GM12878 (cell line): Measurements from ENCODE around the gene IFNA16. TPM values are rescaled to one million over a fixed set of nuclear protein-coding genes. Genes with fewer than 3 reads are reported as not detected.

ENCODE experiments used
- ATAC-seq: fragments of 200-7000 bp; cut with Tn5 transposase; 3 replicates; pipeline ENCODE4 v1.9.1; 2020; ENCODE audit warnings: mild to moderate bottlenecking, moderate library complexity
- BruUV-seq: library from RNA; stranded (reverse); fragments of 400-500 nt; replicated peaks from 2 replicates; lab custom pipeline; 2021; lab: Mats Ljungman, UMichigan
- CTCF ChIA-PET: fragments of 300-600 bp; sonication (Branson Sonifier 250); formaldehyde crosslinking; extraction: SDS; loops from one replicate; lab custom pipeline; 2021; ENCODE audit warnings: inconsistent platforms; lab: Yijun Ruan, JAX
- POLR2A ChIA-PET: fragments of 350-600 bp; formaldehyde crosslinking; extraction: SDS; loops from one replicate; lab custom pipeline; 2021; ENCODE audit warnings: inconsistent platforms; lab: Charles Lee
- RAD21 ChIA-PET: fragments of 300-600 bp; sonication (Branson Sonifier 250); formaldehyde crosslinking; loops from one replicate; lab custom pipeline; 2023; ENCODE audit warnings: antibody characterized with exemption; ENCODE audit not compliant: unreplicated experiment; lab: Charles Lee
- SMC1A ChIA-PET: fragments of 300-600 bp; sonication (Branson Sonifier 250); formaldehyde crosslinking; loops from one replicate; lab custom pipeline; 2023; ENCODE audit not compliant: unreplicated experiment, uncharacterized antibody; lab: Charles Lee
- DNase-seq: peaks from one replicate; pipeline ENCODE4 v3.0.0-alpha.2; 2011; ENCODE audit warnings: low read depth, low spot score
- FAIRE-seq: peaks from 3 replicates; lab custom pipeline; 2011; peaks lifted over from hg19 to GRCh38; lab: Jason Lieb, UNC
- H2AFZ ChIP-seq: 2 replicates; pipeline ENCODE4 v1.6.0; 2011; ENCODE audit warnings: low read depth, low read length, control low read depth; ENCODE audit not compliant: control insufficient read depth
- H3K27ac ChIP-seq: 2 replicates; pipeline ENCODE4 v1.5.1; 2011; ENCODE audit warnings: control low read depth; ENCODE audit not compliant: control insufficient read depth, insufficient read depth
- H3K27me3 ChIP-seq, 2 experiments: replicated peaks in 1 of 2; 2 replicates each; pipeline versions ENCODE4 v1.6.0 to v1.6.1; 2011; ENCODE audit warnings: low read length in 1 of 2; ENCODE audit not compliant: control insufficient read depth in 2 of 2, insufficient read depth in 2 of 2
- H3K36me3 ChIP-seq, 2 experiments: 2 replicates each; pipeline ENCODE4 v1.5.1; 2011; ENCODE audit warnings: low read length in 1 of 2; ENCODE audit not compliant: control insufficient read depth in 2 of 2, insufficient read depth in 2 of 2
- H3K4me1 ChIP-seq: 2 replicates; pipeline ENCODE4 v1.6.1; 2011; ENCODE audit warnings: mild to moderate bottlenecking, low read length, moderate library complexity, mixed read lengths; ENCODE audit not compliant: control insufficient read depth, insufficient read depth
- H3K4me2 ChIP-seq: 2 replicates; pipeline ENCODE4 v1.6.0; 2011; ENCODE audit warnings: control low read depth; ENCODE audit not compliant: control insufficient read depth, insufficient read depth
- H3K4me3 ChIP-seq: fragments of 200-600 bp; sonication (generic); 2 replicates; pipeline ENCODE4 v1.5.1; 2016
- H3K79me2 ChIP-seq: 2 replicates; pipeline ENCODE4 v1.6.0; 2011; ENCODE audit warnings: low read length; ENCODE audit not compliant: control insufficient read depth, insufficient read depth
- H3K9ac ChIP-seq: 2 replicates; pipeline ENCODE4 v1.8.0; 2011; ENCODE audit warnings: low read length, control low read depth, mixed read lengths; ENCODE audit not compliant: control insufficient read depth, insufficient read depth
- H3K9me3 ChIP-seq: replicated peaks from 3 replicates; pipeline ENCODE4 v1.5.1; 2011; ENCODE audit warnings: mild to moderate bottlenecking, low read length; ENCODE audit not compliant: control insufficient read depth, insufficient read depth
- H4K20me1 ChIP-seq: 2 replicates; pipeline ENCODE4 v1.6.0; 2011; ENCODE audit not compliant: control insufficient read depth, insufficient read depth
- CHD2 ChIP-seq: IDR thresholded peaks from 2 replicates; pipeline ENCODE4 v1.6.1; 2011; ENCODE audit warnings: low read depth, low read length, improper control_type of control experiment, borderline replicate concordance
- CREM ChIP-seq: IDR thresholded peaks from 2 replicates; pipeline ENCODE4 v1.6.1; 2014; ENCODE audit warnings: antibody characterized with exemption, low read depth
- HCFC1 ChIP-seq: fragments of 150-350 bp; IDR thresholded peaks from 2 replicates; pipeline ENCODE4 v1.6.1; 2014; ENCODE audit warnings: low read length
- HDAC2 ChIP-seq: fragments of 200-600 bp; sonication (generic); IDR thresholded peaks from 2 replicates; pipeline ENCODE4 v1.6.1; 2017
- KLF5 ChIP-seq: fragments of 450-650 bp; IDR thresholded peaks from 2 replicates; pipeline ENCODE4 v1.6.1; 2014; ENCODE audit warnings: mild to moderate bottlenecking; ENCODE audit not compliant: partially characterized antibody
- MEF2A ChIP-seq: IDR thresholded peaks from 2 replicates; pipeline ENCODE4 v1.6.1; 2011; ENCODE audit warnings: low read depth, mild to moderate bottlenecking, low read length, moderate library complexity; ENCODE audit not compliant: insufficient read depth
- NBN ChIP-seq: fragments of 450-650 bp; IDR thresholded peaks from 2 replicates; pipeline ENCODE4 v1.6.1; 2016
- NKRF ChIP-seq: fragments of 450-650 bp; conservative IDR thresholded peaks from 2 replicates; pipeline ENCODE4 v1.6.1; 2017; ENCODE audit warnings: mild to moderate bottlenecking, moderate library complexity
- PAX5 ChIP-seq: IDR thresholded peaks from 2 replicates; pipeline ENCODE4 v1.6.1; 2011; ENCODE audit warnings: low read depth, low read length, borderline replicate concordance
- POLR2A ChIP-seq: IDR thresholded peaks from 2 replicates; pipeline ENCODE4 v1.6.1; 2011; ENCODE audit warnings: low read depth, mild to moderate bottlenecking, low read length
- RBBP5 ChIP-seq: fragments of 200-600 bp; sonication (generic); conservative IDR thresholded peaks from 2 replicates; pipeline ENCODE4 v1.6.1; 2016
- RCOR1 ChIP-seq: conservative IDR thresholded peaks from 2 replicates; pipeline ENCODE4 v1.6.1; 2012; ENCODE audit warnings: low read depth, low read length, improper control_type of control experiment
- SIN3A ChIP-seq: IDR thresholded peaks from 2 replicates; pipeline ENCODE4 v1.6.1; 2012; ENCODE audit warnings: low read depth, low read length, improper control_type of control experiment
- SREBF2 ChIP-seq: IDR thresholded peaks from 2 replicates; pipeline ENCODE4 v1.6.1; 2012; ENCODE audit warnings: mild to moderate bottlenecking, low read length
- SUPT20H ChIP-seq: IDR thresholded peaks from 2 replicates; pipeline ENCODE4 v1.6.1; 2011; ENCODE audit warnings: low read depth, mild to moderate bottlenecking, low read length, moderate library complexity, borderline replicate concordance; ENCODE audit not compliant: control insufficient read depth
- WGBS: methylation state at CpG from one replicate; pipeline ENCODE4 v1.1.6; 2016; ENCODE audit warnings: low lambda C conversion rate; ENCODE audit not compliant: insufficient replicate concordance, insufficient coverage; ENCODE audit errors: missing lambda C conversion rate; 5-methylcytosine and 5-hydroxymethylcytosine counted together
- in situ Hi-C: fragments of 300-500 bp; cut with MboI; formaldehyde crosslinking; loops from 9 replicates; pipeline ENCODE4 v1.14.3; 2018; ENCODE audit warnings: mixed read lengths
- intact Hi-C: fragments of 100-400 bp; cut with micrococcal nuclease; formaldehyde crosslinking; loops from one replicate; pipeline ENCODE4 v1.14.2; 2022; ENCODE audit not compliant: unreplicated experiment
- polyA plus RNA-seq, 11 experiments: library from polyadenylated mRNA; depleted of rRNA in 4 of 11; unstranded in 6 of 11; stranded (reverse) in 5 of 11; fragments of >200 nt; fragmentation: Nextera tagmentation in 4 of 11; fragmentation: Illumina TruSeq in 1 of 11; extraction: Ambion mirVana in 4 of 11; extraction: Trizol in 1 of 11; gene quantifications; 1 replicate in 1 of 11; 2 replicates in 10 of 11; pipeline versions ENCODE4 v1.2.1 to v1.2.3, GENCODE V29; 2011 to 2016; ENCODE audit warnings: inconsistent platforms in 2 of 11, missing spikeins in 2 of 11, low read depth in 1 of 11
- total RNA-seq, 4 experiments: library from RNA; depleted of rRNA in 3 of 4; stranded (reverse); fragments of >200 nt in 3 of 4; fragmentation: Illumina TruSeq in 1 of 4; extraction: Trizol in 1 of 4; gene quantifications; 2 replicates each; pipeline versions ENCODE4 v1.2.1 to v1.2.3, GENCODE V29; 2013 to 2021
- TF ChIP-seq, protein P1 (sequence below): fragments of 450-650 bp; IDR thresholded peaks from 2 replicates; pipeline ENCODE4 v1.6.1; 2016; ENCODE audit warnings: mild to moderate bottlenecking

Gene IFNA16
- total and polyA plus RNA-seq, 10 of the 15 experiments (the other 5 are each of a cell fraction or from before 2014, with no cell fraction given), result not detected

DNA sequence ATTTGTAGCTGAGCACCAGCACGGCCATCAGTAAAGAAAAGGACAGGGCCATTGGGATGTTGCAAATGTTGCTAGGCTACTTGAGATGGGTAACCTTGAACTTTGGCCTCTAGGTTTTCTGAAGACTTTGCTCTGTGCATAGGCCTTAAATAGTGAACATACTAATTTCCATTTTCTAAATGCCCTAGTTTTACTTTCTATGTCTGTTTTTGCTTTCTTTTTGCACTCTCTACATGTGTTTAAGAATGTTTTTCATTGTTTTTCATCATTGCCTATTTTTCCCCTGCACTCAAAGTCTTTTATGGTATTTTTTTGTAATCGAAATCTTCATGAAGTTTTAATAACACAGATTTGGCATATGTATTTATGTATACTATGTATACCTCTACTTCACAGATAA is 11.0 kb upstream of the IFNA16 start, which contains the start of gene IFNA17:
Gene IFNA17 (minus strand): TSS at position 101 of the 400 bp plus-strand sequence. CDS start 49 bp downstream, at position 52.
- no peaks in the 10 kb centered on the region for H3K36me3 ChIP-seq
- SMC1A ChIA-PET, result interaction anchor here (0.7 kb wide), 1 partner anchor 494 kb away, joined by 3 read pairs; no protein-coding TSS in a partner anchor
- H3K27me3 ChIP-seq, result no peaks in the 10 kb centered on the region
- no peaks in the 10 kb centered on the region for H3K4me1 ChIP-seq
- no TSS peak for BruUV-seq
- H3K27ac ChIP-seq, result no peak within 1 kb of the TSS
- H4K20me1 ChIP-seq, result no peaks in the 10 kb centered on the region
- no peak within 1 kb of the TSS for H2AFZ ChIP-seq
- H3K9ac ChIP-seq, result no peak within 1 kb of the TSS
- no peaks in the 10 kb centered on the region for H3K9me3 ChIP-seq
- FAIRE-seq (no peak), ATAC-seq (no peak), DNase-seq (no peak)
- WGBS, result 69% methylated on average over 2 of the region's 2 CpGs
- CTCF ChIA-PET, result no interaction called here
- H3K79me2 ChIP-seq, result no peaks in the 10 kb centered on the region
- TF ChIP-seq MEF2A (no peak), RBBP5 (no peak), SUPT20H (no peak), POLR2A (no peak), CREM (no peak), CHD2 (no peak), NBN (no peak), NKRF (no peak), HCFC1 (no peak), HDAC2 (no peak), SIN3A (no peak), PAX5 (no peak), SREBF2 (no peak), KLF5 (no peak), RCOR1 (no peak)
- TF ChIP-seq, protein P1, sequence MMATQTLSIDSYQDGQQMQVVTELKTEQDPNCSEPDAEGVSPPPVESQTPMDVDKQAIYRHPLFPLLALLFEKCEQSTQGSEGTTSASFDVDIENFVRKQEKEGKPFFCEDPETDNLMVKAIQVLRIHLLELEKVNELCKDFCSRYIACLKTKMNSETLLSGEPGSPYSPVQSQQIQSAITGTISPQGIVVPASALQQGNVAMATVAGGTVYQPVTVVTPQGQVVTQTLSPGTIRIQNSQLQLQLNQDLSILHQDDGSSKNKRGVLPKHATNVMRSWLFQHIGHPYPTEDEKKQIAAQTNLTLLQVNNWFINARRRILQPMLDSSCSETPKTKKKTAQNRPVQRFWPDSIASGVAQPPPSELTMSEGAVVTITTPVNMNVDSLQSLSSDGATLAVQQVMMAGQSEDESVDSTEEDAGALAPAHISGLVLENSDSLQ, result no peak
- intact Hi-C loops, result no loop called here
- in situ Hi-C loops, result no loop called here
- H3K4me3 ChIP-seq, result no peak within 1 kb of the TSS
- H3K4me2 ChIP-seq, result no peak within 1 kb of the TSS
- RAD21 ChIA-PET, result no interaction called here
- POLR2A ChIA-PET, result no interaction called here
